ENCODE measurements around the gene PRAME. TPM values are rescaled to one million over a fixed set of nuclear protein-coding genes. Genes with fewer than 3 reads are reported as not detected.
"Not testable (repeated sequence)": the region's sequence is repeated elsewhere in the genome, so short reads cannot be mapped to it uniquely, and the experiment has no call there.

The PRAME gene
- total RNA-seq, 1 donor from 2014 or later = not detected

GRCh38 chr22:22510833-22511232 lies 48.2 kb downstream of the PRAME start:
- H3K4me1 ChIP-seq (ENCODE audit: control insufficient read depth in 3 of 3, insufficient read depth in 3 of 3, low read length in 3 of 3); H3K9me3 ChIP-seq (ENCODE audit: control insufficient read depth in 3 of 3, low read length in 3 of 3); H3K27ac ChIP-seq (ENCODE audit: low read depth, low read length); H3K36me3 ChIP-seq (ENCODE audit: control insufficient read depth in 3 of 3, insufficient read depth in 3 of 3, low read length in 3 of 3); H3K4me3 ChIP-seq (ENCODE audit: low read length in 3 of 3); H3K9ac ChIP-seq (ENCODE audit: low read depth in 1 of 3, low read length in 3 of 3): not testable (repeated sequence)
- H3K27me3 ChIP-seq (ENCODE audit: control insufficient read depth in 3 of 3, insufficient read depth in 3 of 3, low read length in 3 of 3) = peaks cover 6 to 18% (median 8%) of the 10 kb centered on the region in 3 donors

- not testable (repeated sequence) for H3K27ac ChIP-seq (ENCODE audit: low read depth, low read length); H3K9ac ChIP-seq (ENCODE audit: low read depth in 1 of 3, low read length in 3 of 3); H3K36me3 ChIP-seq (ENCODE audit: control insufficient read depth in 3 of 3, insufficient read depth in 3 of 3, low read length in 3 of 3); H3K4me3 ChIP-seq (ENCODE audit: low read length in 3 of 3); H3K9me3 ChIP-seq (ENCODE audit: control insufficient read depth in 3 of 3, low read length in 3 of 3); H3K4me1 ChIP-seq (ENCODE audit: control insufficient read depth in 3 of 3, insufficient read depth in 3 of 3, low read length in 3 of 3)
- peaks cover 6 to 13% (median 8%) of the 10 kb centered on the region in 3 donors for H3K27me3 ChIP-seq (ENCODE audit: control insufficient read depth in 3 of 3, insufficient read depth in 3 of 3, low read length in 3 of 3)
These were observed 49.2 kb downstream of the PRAME start for GRCh38 chr22:22509912-22510311.

GRCh38 chr22:22508274-22509176 lies 50.5 kb downstream of the PRAME start, which contains the start of gene ZNF280B:
Gene ZNF280B (minus strand): TSS chr22:22508742. CDS start chr22:22489398, 19,344 bp downstream.
- Histone ChIP-seq H3K9ac (ENCODE audit: low read depth in 1 of 3, low read length in 3 of 3) (peak within 1 kb of the TSS in 1 of 3 donors; percentile 64), H3K27me3 (ENCODE audit: control insufficient read depth in 3 of 3, insufficient read depth in 3 of 3, low read length in 3 of 3) (peaks cover 6 to 8% (median 8%) of the 10 kb centered on the region in 3 donors), H3K27ac (ENCODE audit: low read depth, low read length) (no peak within 1 kb of the TSS), H3K4me1 (ENCODE audit: control insufficient read depth in 3 of 3, insufficient read depth in 3 of 3, low read length in 3 of 3) (peaks cover 0 to 2% (median 0%) of the 10 kb centered on the region in 3 donors), H3K9me3 (ENCODE audit: control insufficient read depth in 3 of 3, low read length in 3 of 3) (peaks cover 0 to 4% (median 0%) of the 10 kb centered on the region in 3 donors), H3K36me3 (ENCODE audit: control insufficient read depth in 3 of 3, insufficient read depth in 3 of 3, low read length in 3 of 3) (no peaks in the 10 kb centered on the region), H3K4me3 (ENCODE audit: low read length in 3 of 3) (peak within 1 kb of the TSS; percentile 52 to 60 (median 54))

- Histone ChIP-seq H3K27me3 (ENCODE audit: control insufficient read depth in 3 of 3, insufficient read depth in 3 of 3, low read length in 3 of 3) (peaks cover 3 to 8% (median 8%) of the 10 kb centered on the region in 3 donors), H3K27ac (ENCODE audit: low read depth, low read length) (no peak overlapping the region), H3K9ac (ENCODE audit: low read depth in 1 of 3, low read length in 3 of 3) (peak overlapping the region in 1 of 3 donors; percentile 64), H3K4me3 (ENCODE audit: low read length in 3 of 3) (peak overlapping the region; percentile 52 to 60 (median 54)), H3K9me3 (ENCODE audit: control insufficient read depth in 3 of 3, low read length in 3 of 3) (peaks cover 0 to 4% (median 0%) of the 10 kb centered on the region in 3 donors), H3K36me3 (ENCODE audit: control insufficient read depth in 3 of 3, insufficient read depth in 3 of 3, low read length in 3 of 3) (no peaks in the 10 kb centered on the region), H3K4me1 (ENCODE audit: control insufficient read depth in 3 of 3, insufficient read depth in 3 of 3, low read length in 3 of 3) (peaks cover 0 to 2% (median 0%) of the 10 kb centered on the region in 3 donors)
These were observed 51.3 kb downstream of the PRAME start for GRCh38 chr22:22507743-22508273.

GRCh38 chr22:22506736-22507135 lies 52.3 kb downstream of the PRAME start:
- peaks cover 0 to 2% (median 0%) of the 10 kb centered on the region in 3 donors for H3K4me1 ChIP-seq (ENCODE audit: control insufficient read depth in 3 of 3, insufficient read depth in 3 of 3, low read length in 3 of 3)
- no peak overlapping the region for H3K4me3 ChIP-seq (ENCODE audit: low read length in 3 of 3)
- peaks cover 0 to 8% (median 6%) of the 10 kb centered on the region in 3 donors for H3K27me3 ChIP-seq (ENCODE audit: control insufficient read depth in 3 of 3, insufficient read depth in 3 of 3, low read length in 3 of 3)
- H3K27ac ChIP-seq (ENCODE audit: low read depth, low read length) = no peak overlapping the region
- no peak overlapping the region for H3K9ac ChIP-seq (ENCODE audit: low read depth in 1 of 3, low read length in 3 of 3)
- no peaks in the 10 kb centered on the region for H3K36me3 ChIP-seq (ENCODE audit: control insufficient read depth in 3 of 3, insufficient read depth in 3 of 3, low read length in 3 of 3)
- H3K9me3 ChIP-seq (ENCODE audit: control insufficient read depth in 3 of 3, low read length in 3 of 3) = peaks cover 0 to 4% (median 0%) of the 10 kb centered on the region in 3 donors

GRCh38 chr22:22498267-22498666 lies 60.8 kb downstream of the PRAME start:
- no peaks in the 10 kb centered on the region for H3K9me3 ChIP-seq (ENCODE audit: control insufficient read depth in 3 of 3, low read length in 3 of 3)
- no peak overlapping the region for H3K27ac ChIP-seq (ENCODE audit: low read depth, low read length)
- no peaks in the 10 kb centered on the region for H3K36me3 ChIP-seq (ENCODE audit: control insufficient read depth in 3 of 3, insufficient read depth in 3 of 3, low read length in 3 of 3)
- no peaks in the 10 kb centered on the region for H3K27me3 ChIP-seq (ENCODE audit: control insufficient read depth in 3 of 3, insufficient read depth in 3 of 3, low read length in 3 of 3)
- H3K4me3 ChIP-seq (ENCODE audit: low read length in 3 of 3) = no peak overlapping the region
- no peaks in the 10 kb centered on the region for H3K4me1 ChIP-seq (ENCODE audit: control insufficient read depth in 3 of 3, insufficient read depth in 3 of 3, low read length in 3 of 3)
- no peak overlapping the region for H3K9ac ChIP-seq (ENCODE audit: low read depth in 1 of 3, low read length in 3 of 3)

Small RNA genes within 50 kb of the gene (small RNA-seq; reads per million reads assigned to genes)
- gene IGLV2-34 = not detected

Other genes starting within 250 kb of the PRAME start
- gene ZNF280B, start 50.5 kb downstream of the PRAME start, total RNA-seq = 1.6 TPM
- gene ZNF280A, start 39.0 kb downstream of the PRAME start, total RNA-seq = not detected
- gene GGTLC2, start 85.3 kb upstream of the PRAME start, total RNA-seq = not detected

Measured in skeletal muscle tissue (tissue), 5 donors.